NCI-H2171 treated with DMSO at 0.1 percent for 48 hours (cell line): ENCODE results near the gene MEI1.
"Not testable (repeated sequence)": the region's sequence is repeated elsewhere in the genome, so short reads cannot be mapped to it uniquely, and the experiment has no call there.

ENCODE experiments used
- DNase-seq: peaks from one replicate; lab custom pipeline; 2025; lab: John Stamatoyannopoulos, UW

The MEI1 gene

GRCh38 chr22:41821471-41822316 is 122.4 kb downstream of the MEI1 start:
- no peak for DNase-seq

GRCh38 chr22:41822317-41823057 is 123.2 kb downstream of the MEI1 start:
- DNase-seq: peak; percentile 68

- no peak for DNase-seq
Measured at GRCh38 chr22:41823797-41824196, 124.5 kb downstream of the MEI1 start.

GRCh38 chr22:41825376-41825775 is 126.1 kb downstream of the MEI1 start:
- no peak for DNase-seq

- no peak for DNase-seq
Measured at GRCh38 chr22:41826021-41826420, 126.7 kb downstream of the MEI1 start.

GRCh38 chr22:41826430-41827383 is 127.4 kb downstream of the MEI1 start:
- no peak for DNase-seq

GRCh38 chr22:41827671-41828070 is 128.4 kb downstream of the MEI1 start:
- no peak for DNase-seq

GRCh38 chr22:41828516-41828915 is 129.2 kb downstream of the MEI1 start:
- DNase-seq: no peak

GRCh38 chr22:41830174-41830573 is 130.9 kb downstream of the MEI1 start:
- DNase-seq: no peak

- no peak for DNase-seq
Measured at GRCh38 chr22:41831383-41831782, 132.1 kb downstream of the MEI1 start.

GRCh38 chr22:41831828-41832552 is 132.7 kb downstream of the MEI1 start:
- peak; percentile 66 for DNase-seq

GRCh38 chr22:41832553-41833368 is 133.5 kb downstream of the MEI1 start, which contains the start of gene SREBF2:
Gene SREBF2 (plus strand): TSS chr22:41833105. CDS start chr22:41833271, 166 bp downstream.
- DNase-seq: peak; percentile 99

GRCh38 chr22:41833369-41834004 is 134.2 kb downstream of the MEI1 start:
- peak; percentile 57 for DNase-seq

GRCh38 chr22:41834005-41834944 is 135.0 kb downstream of the MEI1 start:
- no peak for DNase-seq

GRCh38 chr22:41835462-41835861 is 136.2 kb downstream of the MEI1 start:
- DNase-seq: not testable (repeated sequence)

- no peak for DNase-seq
Measured at GRCh38 chr22:41836551-41836950, 137.2 kb downstream of the MEI1 start.

- no peak for DNase-seq
Measured at GRCh38 chr22:41838842-41839618, 139.7 kb downstream of the MEI1 start.

- no peak for DNase-seq
Measured at GRCh38 chr22:41840216-41840615, 140.9 kb downstream of the MEI1 start.
